NCI-H1436 (cell line): ENCODE measurements around the gene PKP4.

Experiments used
- DNase-seq: peaks from one replicate; lab custom pipeline; 2025; lab: John Stamatoyannopoulos, UW

Gene PKP4

DNA sequence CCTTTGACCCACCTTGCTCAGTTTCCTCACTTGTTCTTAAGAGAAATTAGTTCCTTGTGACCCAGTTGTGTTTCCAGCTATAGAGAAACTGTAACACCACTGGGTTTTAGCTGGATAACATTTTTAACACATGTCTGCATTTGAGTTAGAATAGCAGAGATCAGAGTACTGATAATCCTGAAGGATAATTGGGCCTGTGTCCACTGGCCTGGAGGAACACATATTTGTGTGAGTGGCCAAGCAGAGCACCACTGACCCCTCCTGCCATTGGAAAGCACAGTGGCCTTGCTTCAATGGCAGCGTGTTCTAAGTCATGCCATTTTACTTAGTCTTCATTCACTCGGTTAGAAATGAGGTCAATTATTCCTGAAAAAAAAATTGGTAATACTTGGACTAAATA lies 42.6 kb downstream of the PKP4 start:
- DNase-seq, result no peak

DNA sequence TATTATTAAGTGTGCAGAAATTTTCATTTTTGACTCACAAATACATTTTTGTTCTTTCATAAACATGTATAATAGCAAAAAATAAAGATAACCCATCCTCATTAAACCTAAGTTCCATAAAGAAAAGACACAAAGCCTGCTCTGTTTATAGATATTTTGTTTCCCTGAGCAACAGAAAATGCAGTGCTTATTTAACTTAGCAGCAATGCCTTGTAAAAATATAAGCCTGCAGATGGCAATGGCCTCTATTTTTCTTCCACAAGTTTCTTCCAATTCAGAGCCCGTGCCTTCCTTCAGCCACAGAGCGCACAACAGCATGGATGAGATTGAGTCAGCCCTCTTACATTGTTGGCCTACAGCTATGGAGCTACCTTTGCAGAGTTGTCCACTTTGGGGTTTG lies 43.6 kb downstream of the PKP4 start:
- no peak for DNase-seq

DNA sequence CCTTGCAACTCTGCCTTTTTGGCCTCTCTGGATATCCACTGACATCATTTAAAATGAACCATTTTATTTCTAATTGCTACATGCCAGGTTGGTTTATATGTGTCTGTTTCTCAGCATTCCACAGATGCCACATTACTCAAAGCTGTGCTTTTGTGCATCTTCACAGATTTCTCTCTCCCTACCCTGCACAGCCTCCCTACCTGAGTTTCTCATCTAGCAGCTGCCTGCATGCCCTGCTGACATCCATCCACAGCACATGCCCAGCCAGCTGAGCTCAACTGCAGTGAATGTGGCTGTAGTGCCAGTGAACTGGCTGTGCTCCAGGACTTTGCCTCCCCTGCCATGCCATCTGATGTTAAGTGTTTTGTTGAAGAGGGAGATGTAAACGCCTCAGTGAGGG lies 44.5 kb downstream of the PKP4 start:
- peak; percentile 4 for DNase-seq

DNA sequence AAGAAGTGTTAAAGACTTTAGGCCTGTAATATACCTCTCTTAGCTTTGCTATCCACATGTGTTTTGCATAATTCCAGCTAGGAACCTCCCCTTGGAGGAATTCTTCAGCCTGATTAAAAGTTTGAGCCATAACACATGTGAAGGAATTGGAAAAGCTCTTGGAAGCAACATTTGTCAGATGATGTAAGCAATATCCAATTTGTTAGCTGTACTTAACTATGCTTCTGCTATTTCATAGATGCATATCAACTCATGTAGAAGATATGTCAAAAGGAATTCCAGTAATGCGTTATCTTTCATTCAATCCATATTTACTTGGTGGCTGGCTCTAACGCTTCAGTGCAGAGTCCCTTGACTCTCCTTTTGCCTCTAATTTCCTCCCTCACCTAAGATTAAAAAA lies 46.2 kb downstream of the PKP4 start:
- no peak for DNase-seq

DNA sequence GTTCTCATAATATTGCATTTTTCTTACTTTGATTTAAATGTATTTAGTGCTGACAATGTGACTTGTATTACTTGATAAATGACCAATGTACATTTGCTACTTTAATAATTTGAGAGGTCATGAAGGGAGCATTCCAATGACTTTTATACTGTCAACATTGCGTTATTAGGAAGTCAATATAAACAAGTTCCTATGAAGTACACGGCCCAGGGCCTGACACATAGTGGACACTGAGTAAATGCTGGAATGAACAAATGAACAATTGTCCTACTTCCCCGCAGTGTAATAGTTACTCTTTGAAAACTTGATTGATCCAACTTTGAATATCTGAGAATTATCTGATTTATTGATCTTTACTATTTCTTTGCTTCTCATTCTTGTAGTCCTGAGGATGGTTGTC lies 47.3 kb downstream of the PKP4 start:
- no peak for DNase-seq

DNA sequence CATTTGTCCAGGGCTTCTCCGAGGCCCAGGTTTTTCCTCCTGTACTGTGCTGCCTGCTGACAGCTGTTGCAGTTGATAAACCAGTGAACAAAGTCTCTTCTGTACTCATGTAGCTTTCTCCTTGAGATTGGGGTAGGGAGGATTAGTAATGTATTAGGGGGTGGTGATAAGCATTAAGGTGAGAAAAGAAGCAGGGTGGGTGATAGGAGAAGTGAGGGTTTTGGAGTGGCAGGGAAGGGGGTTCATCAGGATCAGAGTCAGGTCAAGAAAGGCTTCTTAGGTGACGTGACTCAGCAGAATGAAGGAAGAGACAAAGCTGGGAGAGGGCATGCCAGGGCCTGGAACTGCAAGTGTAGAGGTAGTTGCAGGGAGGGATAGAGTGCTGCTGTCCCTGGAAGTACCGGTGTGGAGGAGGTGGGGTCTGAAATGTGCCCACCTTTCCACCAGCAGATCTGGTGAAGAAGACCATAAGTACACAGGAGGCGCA lies 48.7 kb downstream of the PKP4 start:
- no peak for DNase-seq

DNA sequence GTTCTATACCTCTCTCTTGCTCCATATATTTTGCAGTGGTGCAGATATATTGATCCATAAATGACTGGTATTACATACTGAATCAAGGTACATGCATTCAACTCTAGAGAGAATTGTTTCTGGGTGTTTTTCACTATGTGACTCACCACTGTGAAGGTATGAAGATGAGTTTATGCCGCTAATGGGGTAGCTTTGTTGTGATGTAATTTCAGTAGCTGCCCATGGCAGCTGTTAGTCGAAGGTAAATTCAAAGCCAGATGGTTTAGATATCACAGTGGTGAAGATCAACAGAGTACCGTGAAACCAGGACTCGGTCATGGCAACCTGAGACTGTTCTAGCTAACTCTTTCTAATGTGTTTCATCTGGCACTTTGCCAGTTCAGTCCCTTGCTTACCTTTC lies 50.4 kb downstream of the PKP4 start:
- no peak for DNase-seq

DNA sequence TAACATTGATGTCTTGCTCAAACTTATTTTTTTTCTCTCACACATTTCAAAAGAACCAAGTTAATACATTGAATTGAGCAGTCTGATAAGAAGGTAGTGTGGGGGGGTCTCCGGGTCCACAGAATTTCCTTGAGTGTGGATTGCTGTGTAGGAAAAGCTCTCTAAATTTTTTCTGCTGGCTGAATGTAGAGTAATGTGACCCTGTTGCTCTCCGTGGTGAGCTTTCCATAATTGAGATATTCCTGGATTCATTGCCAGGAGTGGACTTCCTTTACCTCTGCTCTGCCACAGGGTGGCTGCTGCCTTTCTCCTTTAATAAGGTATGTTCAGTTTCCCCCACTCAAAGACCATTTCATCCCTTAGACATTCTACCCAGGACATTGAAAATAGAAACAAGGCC lies 50.9 kb downstream of the PKP4 start:
- no peak for DNase-seq

DNA sequence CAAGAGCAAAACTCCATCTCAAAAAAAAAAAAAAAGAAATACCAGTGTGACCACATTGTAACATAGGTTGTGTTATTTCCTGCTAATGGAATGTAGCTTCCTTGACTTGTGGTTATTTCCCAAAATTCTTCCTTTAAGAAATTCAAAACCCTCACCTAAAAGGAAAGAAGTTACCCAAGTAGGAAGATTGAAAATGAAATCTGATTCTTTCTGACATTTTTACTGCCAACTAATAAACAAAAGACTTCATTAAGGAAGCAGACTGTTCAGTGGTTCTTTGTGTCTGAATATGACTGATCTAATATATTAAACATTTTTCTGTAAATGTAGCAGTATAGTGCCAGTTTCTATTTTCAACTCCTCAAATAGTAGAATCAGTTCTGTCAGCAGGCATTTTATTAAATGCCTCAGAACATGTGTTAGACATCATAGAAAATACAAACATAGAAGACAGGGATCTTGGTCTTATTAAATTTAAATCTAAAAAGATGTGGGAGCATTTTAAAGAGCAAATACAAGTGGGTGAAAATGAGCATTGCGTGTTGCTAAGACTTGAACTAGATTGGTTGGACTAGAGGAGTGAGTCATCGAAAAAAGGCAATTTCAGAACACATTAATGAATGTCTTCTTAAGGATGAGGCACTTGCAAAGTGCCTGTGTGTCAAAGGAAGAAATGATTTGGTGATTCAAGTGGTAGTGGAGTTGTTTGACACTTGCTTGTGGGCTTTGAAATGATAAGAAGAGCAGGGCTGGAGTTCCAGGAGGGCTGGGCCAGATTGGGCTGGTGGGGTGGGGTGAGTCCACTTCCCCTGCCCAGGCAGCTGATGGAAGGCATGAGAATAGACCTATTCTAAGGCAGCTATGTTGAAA lies 53.4 kb downstream of the PKP4 start:
- no peak for DNase-seq

DNA sequence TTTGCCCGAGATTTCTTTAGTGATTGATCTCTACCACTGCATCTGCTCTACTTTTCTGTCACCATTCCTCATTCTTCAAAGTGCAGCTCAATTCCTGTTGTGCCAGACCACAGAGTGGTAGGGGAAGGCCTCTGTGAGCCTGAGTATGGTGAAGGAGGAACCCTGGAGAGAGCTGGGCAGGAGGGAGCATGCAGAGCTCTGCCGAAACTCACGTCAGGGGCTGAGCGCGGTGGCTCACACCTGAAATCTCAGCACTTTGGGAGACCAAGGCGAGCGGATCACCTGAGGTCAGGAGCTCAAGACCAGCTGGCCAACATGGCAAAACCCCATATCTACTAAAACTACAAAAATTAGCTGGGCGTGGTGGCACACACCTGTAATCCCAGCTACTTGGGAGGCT lies 54.1 kb downstream of the PKP4 start:
- no peak for DNase-seq

DNA sequence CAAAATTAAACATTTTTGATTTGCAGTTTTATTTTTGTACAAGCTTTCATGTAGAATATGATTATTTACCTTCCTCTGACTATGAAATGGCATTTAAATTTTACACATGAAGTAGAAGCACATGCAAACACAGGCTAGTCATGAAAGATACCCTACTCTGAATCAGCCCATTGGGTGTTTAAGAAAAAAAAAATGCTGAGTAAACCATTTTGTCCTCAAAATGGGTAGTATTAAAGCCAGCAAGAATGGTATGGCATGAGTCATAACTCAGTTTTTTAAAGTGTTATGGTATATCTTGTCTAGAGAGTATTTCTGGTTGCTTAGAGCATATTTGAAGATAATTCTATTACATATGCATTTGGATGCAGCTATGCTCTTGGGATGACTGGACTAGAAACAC lies 55.0 kb downstream of the PKP4 start:
- no peak for DNase-seq

DNA sequence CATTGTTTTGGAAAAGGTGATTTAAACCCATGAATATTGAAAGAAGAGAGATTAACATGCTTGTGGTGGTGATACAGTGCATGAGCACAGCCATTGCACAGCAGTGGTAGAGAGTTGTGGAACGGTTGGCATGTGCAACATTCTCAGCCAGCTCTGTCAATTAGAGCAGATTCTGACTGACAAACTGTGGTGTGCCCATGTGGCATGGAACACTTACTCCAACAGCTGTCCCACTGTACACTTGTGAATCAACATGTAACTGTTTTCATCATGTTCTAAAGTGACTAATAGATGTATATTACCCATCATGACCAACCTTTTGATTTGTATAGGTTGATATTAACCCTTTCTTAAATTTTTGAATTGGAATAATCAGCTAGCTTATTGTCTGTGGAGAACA lies 55.6 kb downstream of the PKP4 start:
- no peak for DNase-seq

DNA sequence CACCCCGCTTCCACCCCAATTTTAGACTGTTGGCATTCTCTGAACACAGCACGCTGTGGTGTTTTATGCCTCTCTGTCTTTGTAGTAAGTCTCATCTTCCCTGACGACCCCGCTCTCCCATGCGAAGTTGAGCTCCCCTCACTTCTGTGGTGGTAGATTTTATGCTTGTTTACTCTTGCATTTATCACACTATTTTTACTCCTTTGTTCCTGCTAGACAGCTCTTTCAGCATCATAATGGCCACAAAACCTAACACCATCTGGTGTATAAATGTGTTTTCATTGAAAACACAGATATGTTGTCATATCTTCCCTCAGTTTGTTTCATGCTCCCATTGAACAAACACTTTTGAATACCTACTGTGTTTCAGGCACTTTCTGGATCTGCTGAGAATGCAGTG lies 57.1 kb downstream of the PKP4 start:
- DNase-seq, result no peak

DNA sequence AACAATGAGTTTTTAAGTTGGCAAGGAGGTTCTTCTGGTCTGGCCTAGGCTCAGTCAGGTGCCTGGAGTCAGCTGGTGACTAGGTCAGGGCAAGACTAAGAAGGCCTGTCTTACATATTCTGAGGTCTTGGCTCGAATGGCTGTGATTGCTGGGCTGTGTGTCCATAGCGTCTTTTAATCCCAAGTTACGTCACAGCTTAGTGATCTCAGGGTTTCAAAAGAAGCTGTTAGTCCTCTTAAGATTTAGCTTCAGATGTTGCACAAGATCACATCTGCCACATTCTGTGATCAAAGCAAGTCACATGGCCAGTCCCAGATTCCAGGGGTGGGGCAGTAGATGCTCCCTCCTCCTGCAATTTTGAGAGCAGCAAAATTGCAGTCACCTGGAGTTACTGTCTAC lies 61.3 kb downstream of the PKP4 start:
- DNase-seq, result no peak

DNA sequence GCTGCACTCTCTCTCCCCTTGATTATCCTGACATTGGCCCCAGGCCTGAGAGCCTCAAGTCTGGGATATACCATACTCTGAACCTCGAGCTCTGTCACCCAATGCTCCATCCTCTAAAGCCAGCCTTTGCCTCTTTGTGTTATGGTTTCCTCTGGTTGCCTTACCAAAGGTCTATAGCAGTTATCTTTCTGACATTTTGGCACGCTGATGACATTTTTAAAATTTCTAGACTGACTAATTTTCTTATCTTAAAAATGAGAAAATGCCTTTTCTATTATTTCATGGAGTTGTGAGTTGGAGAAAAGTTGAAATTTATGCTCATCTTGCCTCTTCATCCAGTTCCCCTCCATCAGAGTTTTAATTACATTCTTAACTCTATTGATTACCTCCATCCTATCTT lies 62.7 kb downstream of the PKP4 start:
- no peak for DNase-seq

DNA sequence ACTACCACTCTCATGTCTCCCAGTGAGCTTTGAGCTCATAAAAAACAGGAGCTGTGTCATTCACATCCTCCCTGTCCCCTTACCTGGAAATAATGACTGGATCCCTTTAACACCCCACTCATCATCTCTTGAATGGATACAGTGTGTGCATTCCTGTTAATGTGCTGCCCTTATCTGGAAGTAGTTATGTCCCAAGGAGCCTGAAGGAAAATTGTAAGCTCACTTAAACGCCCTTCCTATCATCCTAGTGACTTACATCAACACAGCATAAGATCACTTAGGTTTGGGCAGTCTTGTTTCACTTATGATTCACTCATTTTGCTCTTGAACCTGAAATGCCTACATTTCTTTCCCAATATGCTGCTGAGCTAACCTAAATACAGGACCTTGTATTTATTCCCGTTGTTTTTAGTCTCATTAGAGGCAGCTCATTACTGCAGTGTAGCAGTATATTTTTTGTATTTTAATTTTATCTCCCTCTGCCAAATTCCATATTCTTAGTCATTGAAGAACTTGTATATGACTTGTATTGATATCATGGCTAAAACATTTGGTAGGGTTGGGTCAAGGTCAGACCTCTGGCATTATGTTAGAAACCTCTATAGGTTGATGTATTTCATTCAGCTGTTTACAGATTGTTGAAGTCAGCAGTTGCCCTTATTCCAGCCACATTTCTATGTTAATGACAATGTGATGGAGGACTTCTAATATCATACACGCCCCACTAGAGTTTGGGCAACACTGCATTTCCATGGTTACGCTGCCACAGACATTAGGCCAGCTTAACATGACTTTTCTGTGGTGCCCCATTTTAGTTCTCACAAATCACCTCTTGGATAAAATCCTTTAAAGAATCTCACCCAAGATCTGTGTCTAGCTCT lies 72.9 kb downstream of the PKP4 start:
- DNase-seq, result no peak

DNA sequence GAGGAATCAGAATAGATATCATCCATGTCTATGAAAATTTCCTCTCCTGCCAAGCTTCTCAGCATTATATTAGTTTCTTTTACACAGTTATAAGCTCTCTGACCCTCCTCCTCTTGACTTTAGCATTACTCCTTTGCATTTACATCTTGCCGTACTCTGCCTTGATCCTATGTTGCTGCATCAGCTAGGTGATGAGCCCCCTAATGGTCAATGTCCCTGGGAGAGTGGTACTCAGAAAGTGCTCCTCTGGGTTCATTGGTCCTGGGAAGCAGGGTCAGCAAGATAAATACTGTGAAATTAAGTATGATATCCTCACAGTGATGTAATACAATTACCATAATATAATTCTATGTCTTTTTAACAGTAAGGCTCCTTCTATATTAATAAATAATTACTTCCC lies 74.1 kb downstream of the PKP4 start:
- no peak for DNase-seq

DNA sequence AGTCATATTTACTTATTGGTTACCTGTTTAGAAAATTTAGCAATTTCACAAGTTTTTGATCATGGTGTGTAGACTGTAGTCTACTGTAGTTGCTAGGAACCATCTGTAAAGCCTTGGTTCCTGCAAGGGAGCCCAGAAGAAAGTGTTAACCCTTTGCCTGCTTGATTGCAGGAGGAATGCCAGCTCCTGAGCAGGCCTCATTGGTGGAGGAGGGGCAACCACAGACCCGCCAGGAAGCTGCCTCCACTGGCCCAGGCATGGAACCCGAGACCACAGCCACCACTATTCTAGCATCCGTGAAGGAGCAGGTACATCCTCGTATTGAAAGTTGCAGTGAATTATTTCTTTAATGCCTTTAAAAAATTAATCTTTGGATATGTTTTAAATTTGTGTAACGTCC lies 76.3 kb downstream of the PKP4 start:
- DNase-seq, result no peak

DNA sequence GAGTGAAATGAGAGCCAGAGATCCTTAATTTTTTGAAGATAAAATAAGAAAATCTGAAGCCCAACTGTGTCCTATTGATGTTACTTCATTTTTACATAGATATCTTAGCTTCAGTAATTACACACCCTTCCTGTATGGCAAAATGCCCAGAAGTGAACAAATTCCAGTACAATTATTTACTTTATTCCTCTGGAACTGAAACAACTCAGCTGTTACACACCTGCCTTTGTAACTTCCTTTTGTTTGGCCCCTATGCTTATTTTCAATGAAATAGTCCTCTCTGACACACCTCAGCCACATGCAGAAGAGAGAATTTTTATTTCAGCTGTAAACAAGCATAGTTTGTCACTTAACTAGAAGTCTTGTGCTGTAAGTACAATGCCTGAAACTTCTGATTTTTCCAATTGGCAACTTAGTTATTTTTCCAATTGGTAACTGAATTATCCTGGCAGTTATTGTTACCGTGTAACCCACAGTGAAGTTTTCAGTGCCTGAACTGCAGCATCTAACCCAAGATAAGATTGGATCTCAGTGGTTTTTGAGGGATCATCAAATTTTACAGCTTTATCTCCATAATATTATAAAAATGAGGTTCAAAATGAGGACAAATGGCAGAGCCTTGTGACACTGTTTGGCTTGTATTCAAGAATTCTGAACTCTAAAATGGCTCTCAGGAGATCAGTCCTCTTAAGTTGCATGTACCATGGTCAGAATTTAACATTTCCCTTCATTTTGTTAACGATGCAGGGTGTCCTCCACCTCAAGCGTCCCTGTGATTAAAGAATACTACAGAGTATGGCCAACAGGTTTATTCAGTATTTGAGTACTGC lies 82.6 kb downstream of the PKP4 start:
- peak; percentile 21 for DNase-seq

DNA sequence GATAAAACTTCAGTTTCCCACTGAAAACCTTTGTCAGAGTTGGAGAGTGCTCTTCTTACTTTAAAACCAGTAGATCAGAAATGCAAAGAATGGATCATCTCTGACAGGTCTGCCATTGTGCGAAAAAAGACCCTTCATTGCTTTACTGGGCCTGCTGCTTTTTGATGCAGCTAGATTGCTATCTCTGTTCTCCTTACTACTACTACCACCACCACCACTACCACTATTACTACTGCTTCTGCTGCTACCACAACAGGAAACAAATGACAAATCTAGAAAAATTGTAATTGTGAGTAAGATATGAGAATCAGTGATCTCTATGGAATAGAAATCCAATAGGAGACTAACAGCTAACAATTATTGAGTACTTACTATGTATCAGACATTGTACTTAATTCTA lies 85.8 kb downstream of the PKP4 start:
- no peak for DNase-seq

DNA sequence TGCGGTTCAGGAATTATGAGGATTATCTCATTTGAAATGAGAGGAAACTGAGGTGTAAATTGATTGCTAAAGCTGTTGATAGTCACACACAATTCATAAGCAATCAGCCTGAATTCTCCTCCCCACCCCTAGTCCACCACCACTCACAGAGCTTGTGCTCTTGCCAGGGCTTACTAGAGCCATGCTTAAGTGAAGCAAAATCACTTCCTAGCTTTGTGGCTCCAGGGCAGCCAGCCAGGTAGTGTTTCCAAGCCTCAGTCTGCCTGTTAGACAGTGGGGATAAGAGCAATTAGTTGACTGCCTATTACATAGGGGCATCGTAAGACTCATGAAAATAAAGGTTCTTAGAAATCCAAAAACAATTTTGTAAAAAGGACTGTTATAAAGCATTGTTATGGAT lies 87.2 kb downstream of the PKP4 start:
- no peak for DNase-seq

DNA sequence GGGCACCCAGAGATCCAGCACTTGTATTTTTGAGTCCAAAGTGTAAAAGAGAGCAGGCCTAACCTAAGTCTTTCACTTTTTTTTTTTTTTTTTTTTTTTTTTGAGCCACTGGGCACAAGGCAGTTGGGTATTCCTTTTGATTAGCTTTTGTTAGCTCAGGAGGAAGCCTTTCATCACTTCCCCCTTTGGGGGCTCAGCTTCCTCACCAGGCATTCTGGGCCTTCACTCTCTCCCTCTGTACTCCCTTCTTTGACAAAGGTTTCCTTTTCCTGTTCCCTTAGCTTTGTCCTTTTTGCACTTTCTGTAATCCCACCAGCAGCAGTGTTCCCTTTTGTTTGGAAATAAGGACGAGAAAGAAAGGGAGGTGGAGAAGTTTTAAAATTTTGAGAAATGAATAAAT lies 88.2 kb downstream of the PKP4 start:
- no peak for DNase-seq
